COR-L47 (cell line): ENCODE data around the gene NELFA.

Experiments
- DNase-seq: peaks from one replicate; lab custom pipeline; 2025; lab: John Stamatoyannopoulos, UW

NELFA gene

GRCh38 chr4:2008921-2009650 is at the start of gene NELFA:
Gene NELFA (minus strand): TSS chr4:2008974. CDS start chr4:2008959, 15 bp downstream.
- DNase-seq, result peak; percentile 98

- no peak for DNase-seq
Observed at GRCh38 chr4:2057382-2058065, 48.8 kb upstream of the NELFA start.

GRCh38 chr4:2054217-2054616 is 45.4 kb upstream of the NELFA start:
- no peak for DNase-seq

- no peak for DNase-seq
Observed at GRCh38 chr4:2051086-2051485, 42.3 kb upstream of the NELFA start.

DNA sequence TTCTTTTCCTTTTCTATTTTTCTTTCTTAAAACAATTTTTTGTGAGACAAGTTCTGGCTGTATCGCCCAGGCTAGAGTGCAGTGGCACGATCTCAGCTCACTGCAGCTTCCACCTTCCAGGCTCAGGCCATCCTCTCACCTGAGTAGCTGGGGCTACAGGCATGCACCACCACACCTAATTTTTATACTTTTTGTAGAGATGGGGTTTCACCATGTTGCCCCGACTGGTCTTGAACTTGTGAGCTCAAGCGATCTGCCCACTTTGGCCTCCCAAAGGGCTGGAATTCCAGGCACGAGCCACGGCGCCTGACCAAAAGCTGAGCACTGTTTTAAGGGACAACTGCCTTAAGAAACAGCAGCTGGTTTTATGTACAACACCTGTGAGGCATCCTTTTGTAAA is 41.0 kb upstream of the NELFA start:
- DNase-seq, result no peak

- no peak for DNase-seq
Observed at GRCh38 chr4:2049381-2049780, 40.6 kb upstream of the NELFA start.

DNA sequence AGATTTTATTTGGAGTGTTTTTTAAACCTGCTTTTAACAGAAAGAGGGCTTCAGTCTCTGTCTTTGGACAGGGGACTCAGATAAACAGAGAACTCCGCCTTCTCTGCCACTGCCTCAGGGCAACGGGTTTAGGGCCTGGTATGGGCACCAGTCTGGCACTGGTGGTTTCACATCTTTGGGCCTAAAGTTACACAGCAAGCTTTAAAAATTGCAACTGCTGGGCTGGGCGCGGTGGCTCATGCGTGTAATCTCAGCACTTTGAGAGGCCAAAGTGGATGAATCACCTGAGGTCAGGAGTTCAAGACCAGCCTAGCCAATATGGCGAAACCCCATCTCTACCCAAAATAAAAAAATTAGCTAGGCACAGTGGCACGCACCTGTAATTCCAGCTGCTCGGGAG is 40.1 kb upstream of the NELFA start:
- DNase-seq, result no peak

GRCh38 chr4:2047781-2048581 is 39.2 kb upstream of the NELFA start:
- DNase-seq, result no peak

- DNase-seq, result no peak
Observed at GRCh38 chr4:2047031-2047660, 38.4 kb upstream of the NELFA start.

- no peak for DNase-seq
Observed at GRCh38 chr4:2046031-2046961, 37.5 kb upstream of the NELFA start.

DNA sequence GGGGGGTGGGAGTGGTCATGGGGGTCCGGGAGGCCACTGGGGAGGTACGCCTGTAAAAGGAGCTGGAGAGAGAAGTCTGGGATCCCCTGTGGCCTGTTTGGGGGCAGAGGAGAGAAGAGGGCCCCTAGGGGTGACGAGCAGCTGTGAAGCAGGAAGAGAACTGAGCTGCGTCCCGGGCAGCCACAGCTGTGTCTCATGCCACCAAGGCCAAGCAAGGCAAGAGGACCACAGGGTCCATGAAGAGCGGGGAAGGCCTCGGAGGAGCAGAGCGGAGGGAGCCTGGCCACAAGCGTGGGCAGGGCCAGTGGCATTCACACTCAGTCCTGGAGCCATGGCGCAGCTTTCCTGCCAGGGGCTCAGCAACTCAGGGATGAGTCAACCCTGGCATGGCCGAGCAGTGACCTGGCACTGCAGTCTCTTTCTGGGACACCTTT is 36.8 kb upstream of the NELFA start:
- DNase-seq, result no peak

GRCh38 chr4:2044542-2045517 is 36.1 kb upstream of the NELFA start:
- DNase-seq, result no peak

- DNase-seq, result no peak
Observed at GRCh38 chr4:2044119-2044485, 35.3 kb upstream of the NELFA start.

- DNase-seq, result no peak
Observed at GRCh38 chr4:2043396-2044118, 34.8 kb upstream of the NELFA start.

- no peak for DNase-seq
Observed at GRCh38 chr4:2042947-2043395, 34.2 kb upstream of the NELFA start.

DNA sequence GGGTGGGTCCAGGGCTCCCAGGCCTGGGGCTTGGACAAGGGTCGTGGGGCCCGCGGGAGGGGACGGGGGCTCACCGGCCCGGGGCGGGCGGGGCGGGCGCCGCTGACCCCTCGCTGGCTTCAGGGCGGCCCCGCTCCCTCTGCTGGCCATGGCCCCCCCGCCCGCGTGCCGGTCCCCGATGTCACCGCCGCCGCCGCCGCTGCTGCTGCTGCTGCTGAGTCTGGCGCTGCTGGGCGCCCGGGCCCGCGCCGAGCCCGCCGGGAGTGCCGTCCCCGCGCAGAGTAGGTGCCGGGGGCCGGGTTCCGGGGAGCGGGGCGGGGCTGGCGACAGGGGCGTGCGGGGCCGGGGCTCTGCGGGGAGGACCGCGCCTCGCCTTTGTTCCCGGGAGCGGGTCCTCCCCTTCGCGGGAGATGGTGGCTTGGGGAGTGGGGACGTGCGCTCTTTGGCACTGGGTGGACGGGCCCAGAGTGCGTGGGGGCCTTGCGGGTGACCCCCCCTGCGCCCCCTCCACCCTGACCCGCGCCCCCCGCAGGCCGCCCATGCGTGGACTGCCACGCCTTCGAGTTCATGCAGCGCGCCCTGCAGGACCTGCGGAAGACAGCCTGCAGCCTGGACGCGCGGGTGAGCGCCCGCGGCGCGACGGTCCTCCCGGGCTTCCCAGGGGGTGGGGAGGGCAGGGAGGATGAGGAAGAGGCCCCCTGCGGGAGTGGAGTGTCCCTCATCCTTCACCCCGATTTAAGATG is 33.6 kb upstream of the NELFA start:
- no peak for DNase-seq

- DNase-seq, result peak; percentile 77
Observed at GRCh38 chr4:2041239-2042130, 32.7 kb upstream of the NELFA start.
